ENCODE measurements around the gene GLYATL1.

DNA sequence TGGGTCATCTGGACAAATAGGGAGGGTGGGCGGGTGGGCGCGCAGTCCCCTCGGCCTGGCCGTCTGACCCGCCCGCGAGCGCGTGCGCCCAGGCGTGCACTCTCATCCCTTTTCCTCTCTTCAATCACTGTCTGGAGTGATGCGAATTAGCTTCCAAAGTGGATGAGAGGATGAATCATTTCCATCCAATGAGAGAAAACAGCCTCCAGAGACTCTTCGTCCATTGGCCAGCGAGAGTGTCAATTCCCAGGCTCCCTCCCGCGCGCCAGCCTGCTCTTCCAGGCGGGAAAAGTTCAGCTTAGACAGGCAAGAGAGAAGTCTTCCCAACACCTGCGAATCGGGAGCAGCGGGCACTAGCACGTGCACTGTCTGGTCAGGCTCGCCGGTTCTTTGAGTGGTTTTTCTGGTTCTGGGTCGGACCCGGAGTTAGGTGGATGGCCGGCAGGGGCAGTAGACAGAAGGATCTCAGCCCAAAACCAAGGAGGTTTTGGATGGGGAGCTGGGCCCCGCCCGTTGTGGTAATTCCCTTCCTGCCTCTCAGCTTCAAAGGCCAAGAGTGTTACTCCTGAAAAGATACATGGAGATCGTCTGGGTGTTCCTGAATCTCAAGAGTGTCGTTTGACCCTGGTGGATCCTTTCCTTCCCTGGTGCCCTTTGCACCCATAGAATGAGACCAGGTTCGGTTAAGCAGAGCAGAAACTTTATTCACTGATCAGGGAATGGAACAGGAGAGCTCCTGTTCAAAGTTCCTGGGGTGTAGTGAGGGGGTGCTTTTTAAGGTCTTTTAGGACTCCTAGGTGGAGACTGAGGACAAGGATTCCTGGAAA, 33.4 kb upstream of the GLYATL1 start:
- TF ChIP-seq, protein P1, sequence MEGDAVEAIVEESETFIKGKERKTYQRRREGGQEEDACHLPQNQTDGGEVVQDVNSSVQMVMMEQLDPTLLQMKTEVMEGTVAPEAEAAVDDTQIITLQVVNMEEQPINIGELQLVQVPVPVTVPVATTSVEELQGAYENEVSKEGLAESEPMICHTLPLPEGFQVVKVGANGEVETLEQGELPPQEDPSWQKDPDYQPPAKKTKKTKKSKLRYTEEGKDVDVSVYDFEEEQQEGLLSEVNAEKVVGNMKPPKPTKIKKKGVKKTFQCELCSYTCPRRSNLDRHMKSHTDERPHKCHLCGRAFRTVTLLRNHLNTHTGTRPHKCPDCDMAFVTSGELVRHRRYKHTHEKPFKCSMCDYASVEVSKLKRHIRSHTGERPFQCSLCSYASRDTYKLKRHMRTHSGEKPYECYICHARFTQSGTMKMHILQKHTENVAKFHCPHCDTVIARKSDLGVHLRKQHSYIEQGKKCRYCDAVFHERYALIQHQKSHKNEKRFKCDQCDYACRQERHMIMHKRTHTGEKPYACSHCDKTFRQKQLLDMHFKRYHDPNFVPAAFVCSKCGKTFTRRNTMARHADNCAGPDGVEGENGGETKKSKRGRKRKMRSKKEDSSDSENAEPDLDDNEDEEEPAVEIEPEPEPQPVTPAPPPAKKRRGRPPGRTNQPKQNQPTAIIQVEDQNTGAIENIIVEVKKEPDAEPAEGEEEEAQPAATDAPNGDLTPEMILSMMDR (IDR thresholded peaks at IDR 0.05), result no peak
- no peak for TF ChIP-seq POLR2A (IDR thresholded peaks at IDR 0.05)

Measured in Peyer's patch (tissue), 4 donors.